H1 (cell line): ENCODE results near the gene IDE. TPM values are rescaled to one million over a fixed set of nuclear protein-coding genes. Genes with fewer than 3 reads are reported as not detected.

Experiments used
- CTCF ChIA-PET: fragments of 300-600 bp; sonication (Branson Sonifier 250); formaldehyde crosslinking; loops from one replicate; lab custom pipeline; 2021; ENCODE audit not compliant: partially characterized antibody; lab: Charles Lee
- POLR2A ChIA-PET: fragments of 300-600 bp; sonication (Branson Sonifier 250); formaldehyde crosslinking; loops from one replicate; lab custom pipeline; 2021; ENCODE audit warnings: inconsistent platforms; ENCODE audit not compliant: partially characterized antibody; lab: Charles Lee
- DNase-seq, 2 experiments: peaks; one replicate each; pipeline versions ENCODE4 v3.0.0 to v3.0.0-alpha.2; 2010 to 2022; ENCODE audit warnings: low spot score in 2 of 2, low read depth in 1 of 2, mixed read lengths in 1 of 2
- FAIRE-seq: peaks from 2 replicates; lab custom pipeline; 2011; peaks lifted over from hg19 to GRCh38; lab: Jason Lieb, UNC
- H2AFZ ChIP-seq: 2 replicates; pipeline ENCODE4 v1.8.1; 2012; ENCODE audit warnings: low read length, inconsistent platforms
- H2AK5ac ChIP-seq: 2 replicates; pipeline ENCODE4 v1.6.1; 2013; ENCODE audit warnings: low read depth, low read length
- H2BK120ac ChIP-seq: replicated peaks from 2 replicates; pipeline ENCODE3; 2013; ENCODE audit warnings: low read depth, low read length, inconsistent platforms
- H2BK12ac ChIP-seq: 2 replicates; pipeline ENCODE4 v1.6.1; 2013; ENCODE audit warnings: low read depth, low read length
- H2BK15ac ChIP-seq: 2 replicates; pipeline ENCODE4 v1.6.1; 2013; ENCODE audit warnings: low read length
- H2BK20ac ChIP-seq: 2 replicates; pipeline ENCODE4 v1.6.1; 2013; ENCODE audit warnings: low read length
- H2BK5ac ChIP-seq: 2 replicates; pipeline ENCODE4 v1.6.1; 2013; ENCODE audit warnings: low read depth, low read length
- H3K14ac ChIP-seq: 2 replicates; pipeline ENCODE4 v1.6.1; 2013; ENCODE audit warnings: inconsistent platforms; ENCODE audit not compliant: insufficient read length
- H3K18ac ChIP-seq: 2 replicates; pipeline ENCODE4 v1.6.1; 2013; ENCODE audit warnings: low read length; ENCODE audit errors: extremely low read depth
- H3K23ac ChIP-seq: 2 replicates; pipeline ENCODE4 v1.6.1; 2013; ENCODE audit warnings: inconsistent platforms; ENCODE audit not compliant: insufficient read length
- H3K23me2 ChIP-seq: 2 replicates; pipeline ENCODE4 v1.6.1; 2013; ENCODE audit warnings: low read depth, low read length
- H3K27ac ChIP-seq: 2 replicates; pipeline ENCODE4 v1.6.1; 2011; ENCODE audit warnings: low read depth, low read length, inconsistent platforms
- H3K27me3 ChIP-seq, 4 experiments: replicated peaks in 1 of 4; 1 replicate in 1 of 4; 2 replicates in 3 of 4; pipeline versions ENCODE4 v1.6.1 to v1.8.1; 2011 to 2013; ENCODE audit warnings: low read length in 3 of 4, mild to moderate bottlenecking in 3 of 4, inconsistent platforms in 2 of 4, mixed read lengths in 2 of 4, moderate library complexity in 1 of 4; ENCODE audit not compliant: control insufficient read depth in 3 of 4, insufficient read depth in 3 of 4; ENCODE audit errors: extremely low read depth in 1 of 4
- H3K36me3 ChIP-seq, 4 experiments: 2 replicates each; pipeline versions ENCODE4 v1.6.1 to v1.8.1; 2011 to 2013; ENCODE audit warnings: mild to moderate bottlenecking in 4 of 4, low read length in 3 of 4, moderate library complexity in 2 of 4, control low read depth in 1 of 4, inconsistent platforms in 1 of 4; ENCODE audit not compliant: insufficient read depth in 4 of 4, control insufficient read depth in 2 of 4
- H3K4ac ChIP-seq: replicated peaks from 2 replicates; pipeline ENCODE3; 2013; ENCODE audit warnings: low read length, low read depth, mixed read lengths, inconsistent platforms; ENCODE audit not compliant: insufficient read length
- H3K4me1 ChIP-seq, 4 experiments: replicated peaks in 1 of 4; 1 replicate in 1 of 4; 2 replicates in 3 of 4; pipeline versions ENCODE4 v1.6.1 to v1.8.1; 2011 to 2013; ENCODE audit warnings: low read length in 3 of 4, inconsistent platforms in 2 of 4, mixed read lengths in 1 of 4; ENCODE audit not compliant: insufficient read depth in 4 of 4, control insufficient read depth in 3 of 4
- H3K4me2 ChIP-seq, 2 experiments: 2 replicates each; pipeline versions ENCODE4 v1.6.1 to v1.8.1; 2011 to 2013; ENCODE audit warnings: low read depth in 2 of 2, low read length in 2 of 2, control low read depth in 1 of 2, inconsistent platforms in 1 of 2, mild to moderate bottlenecking in 1 of 2; ENCODE audit not compliant: insufficient read depth in 1 of 2
- H3K4me3 ChIP-seq, 4 experiments: fragments of 200-600, 300-600 bp in 1 of 4; sonication (generic), shearing (Covaris generic), sonication (Bioruptor Twin) in 1 of 4; 2 replicates each; pipeline versions ENCODE4 v1.5.1 to v1.8.1; 2011 to 2016; ENCODE audit warnings: low read length in 4 of 4, low read depth in 3 of 4, control low read depth in 2 of 4, inconsistent platforms in 2 of 4, mild to moderate bottlenecking in 2 of 4, mixed read lengths in 1 of 4, moderate library complexity in 1 of 4; ENCODE audit not compliant: insufficient read depth in 2 of 4; ENCODE audit errors: extremely low read depth in 1 of 4
- H3K56ac ChIP-seq: replicated peaks from 2 replicates; pipeline ENCODE3; 2013; ENCODE audit warnings: low read depth, mild to moderate bottlenecking, mixed read lengths, low read length, inconsistent platforms; ENCODE audit not compliant: insufficient read length
- H3K79me1 ChIP-seq: 2 replicates; pipeline ENCODE4 v1.6.1; 2013; ENCODE audit warnings: low read depth, low read length, control low read depth
- H3K79me2 ChIP-seq, 2 experiments: 2 replicates each; pipeline versions ENCODE4 v1.6.1 to v1.8.1; 2012 to 2013; ENCODE audit warnings: low read length in 2 of 2, mild to moderate bottlenecking in 2 of 2, inconsistent platforms in 1 of 2; ENCODE audit not compliant: insufficient read depth in 2 of 2, control insufficient read depth in 1 of 2
- H3K9ac ChIP-seq, 4 experiments: replicated peaks in 1 of 4; 1 replicate in 1 of 4; 2 replicates in 3 of 4; pipeline versions ENCODE4 v1.6.1 to v1.8.1; 2011 to 2013; ENCODE audit warnings: low read depth in 3 of 4, low read length in 3 of 4, control low read depth in 2 of 4, mild to moderate bottlenecking in 2 of 4, moderate library complexity in 2 of 4, inconsistent platforms in 1 of 4; ENCODE audit errors: extremely low read depth in 1 of 4
- H3K9me3 ChIP-seq, 2 experiments: 2 replicates each; pipeline versions ENCODE4 v1.6.1 to v1.8.1; 2012 to 2013; ENCODE audit warnings: mild to moderate bottlenecking in 2 of 2, moderate library complexity in 2 of 2, control low read depth in 1 of 2, inconsistent platforms in 1 of 2, low read depth in 1 of 2, low read length in 1 of 2, mixed read lengths in 1 of 2; ENCODE audit not compliant: insufficient read depth in 2 of 2
- H4K20me1 ChIP-seq, 2 experiments: replicated peaks in 1 of 2; 2 replicates each; pipeline versions ENCODE3 to v1.8.1; 2011 to 2013; ENCODE audit warnings: inconsistent platforms in 2 of 2, low read length in 2 of 2, mild to moderate bottlenecking in 1 of 2; ENCODE audit not compliant: insufficient read depth in 2 of 2, control insufficient read depth in 1 of 2
- H4K5ac ChIP-seq: 2 replicates; pipeline ENCODE4 v1.6.1; 2013; ENCODE audit warnings: low read length, low read depth, mixed read lengths, inconsistent platforms; ENCODE audit not compliant: insufficient read length
- H4K8ac ChIP-seq: 2 replicates; pipeline ENCODE4 v1.8.0; 2013; ENCODE audit warnings: mild to moderate bottlenecking, moderate library complexity, low read length, inconsistent platforms; ENCODE audit not compliant: insufficient read depth; ENCODE audit errors: extremely low read depth
- H4K91ac ChIP-seq: replicated peaks from 2 replicates; pipeline ENCODE3; 2013; ENCODE audit warnings: low read length, mixed read lengths, inconsistent platforms; ENCODE audit not compliant: insufficient read length
- JUND ChIP-seq: IDR thresholded peaks from 2 replicates; pipeline ENCODE4 v1.6.1; 2011; ENCODE audit warnings: mild to moderate bottlenecking, improper control_type of control experiment, low read length
- POU5F1 ChIP-seq: IDR thresholded peaks from 2 replicates; pipeline ENCODE4 v1.6.1; 2011; ENCODE audit warnings: low read depth, mild to moderate bottlenecking, low read length, moderate library complexity
- WGBS, 2 experiments: shearing (Covaris generic) in 1 of 2; methylation state at CpG; one replicate each; pipeline versions ENCODE4 v1.1.6 to v1.1.7; 2013 to 2015; ENCODE audit warnings: low lambda C conversion rate in 2 of 2, mixed read lengths in 2 of 2, inconsistent platforms in 1 of 2, low coverage in 1 of 2, missing lambda C conversion rate in 1 of 2; ENCODE audit not compliant: insufficient replicate concordance in 2 of 2, insufficient coverage in 1 of 2, insufficient read length in 1 of 2; ENCODE audit errors: extremely low coverage in 1 of 2, missing lambda C conversion rate in 1 of 2; 5-methylcytosine and 5-hydroxymethylcytosine counted together
- polyA plus RNA-seq, 7 experiments: library from polyadenylated mRNA; depleted of rRNA in 3 of 7; stranded (reverse) in 5 of 7; unstranded in 2 of 7; fragments of >200 nt in 5 of 7; fragments of 200-250 nt in 2 of 7; gene quantifications; 1 replicate in 5 of 7; 2 replicates in 1 of 7; 4 replicates in 1 of 7; pipeline versions ENCODE4 v1.2.1 to v1.2.3, GENCODE V29; 2011 to 2013; ENCODE audit warnings: missing spikeins in 2 of 7, mixed read lengths in 2 of 7
- total RNA-seq: library from RNA; stranded (reverse); fragmentation: NEBNext Ultra II Directional; extraction: Animal tissue kit (Norgen Biotek cat#: 25700); gene quantifications from 2 replicates; pipeline ENCODE4 v1.2.1, GENCODE V29; 2021

The IDE gene
- total and polyA plus RNA-seq, 2 of the 8 experiments (the other 6 are each of a cell fraction or from before 2014, with no cell fraction given), result 12.7 to 52.7 TPM

DNA sequence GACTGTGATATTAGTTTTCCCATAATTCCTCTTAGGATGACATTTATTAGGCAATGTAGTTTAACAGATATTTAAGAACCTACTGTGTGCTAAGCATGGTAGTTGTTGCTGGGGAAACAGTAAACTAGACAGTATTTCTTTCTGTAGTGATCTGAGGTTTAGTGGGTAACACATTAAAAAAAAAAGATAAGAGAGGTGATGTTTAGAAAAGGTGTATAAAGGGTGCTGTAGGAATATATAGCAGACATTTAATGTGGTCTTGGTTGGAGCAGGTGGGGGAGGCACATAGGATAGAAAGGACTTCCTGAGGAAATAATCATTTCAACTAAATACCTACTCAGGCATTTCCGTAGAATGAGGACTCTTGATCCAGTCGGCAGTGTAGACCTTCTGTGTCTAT, 30.9 kb upstream of the IDE start:
- H4K8ac ChIP-seq, result no peak overlapping the region
- no peak overlapping the region for H4K91ac ChIP-seq
- no peaks in the 10 kb centered on the region for H3K27me3 ChIP-seq
- H4K5ac ChIP-seq, result no peak overlapping the region
- H3K23me2 ChIP-seq, result no peaks in the 10 kb centered on the region; the same call in 1 of the 2 replicates
- H2BK5ac ChIP-seq, result no peak overlapping the region
- no peaks in the 10 kb centered on the region for H3K9me3 ChIP-seq
- peaks cover 10 to 67% of the 10 kb centered on the region in 2 experiments for H3K79me2 ChIP-seq
- H3K4ac ChIP-seq, result no peak overlapping the region
- no peak overlapping the region for H3K4me2 ChIP-seq
- H2BK15ac ChIP-seq, result no peak overlapping the region
- ChIA-PET CTCF (no interaction called here), POLR2A (no interaction called here)
- TF ChIP-seq JUND (no peak), POU5F1 (no peak)
- no peak overlapping the region for H2AK5ac ChIP-seq
- H3K27ac ChIP-seq, result no peak overlapping the region
- peaks cover 0 to 5% of the 10 kb centered on the region in 2 experiments for H4K20me1 ChIP-seq
- FAIRE-seq, result no peak
- H3K56ac ChIP-seq, result no peak overlapping the region
- no peaks in the 10 kb centered on the region; the same call in 1 of the 2 replicates for H3K79me1 ChIP-seq
- no peak overlapping the region for H3K18ac ChIP-seq
- H2BK20ac ChIP-seq, result no peak overlapping the region
- no peak for DNase-seq
- 92% methylated on average over 2 of the region's 2 CpGs; no CpG with 5 or more reads in 1 of the 2 experiments for WGBS, 2 experiments
- no peak overlapping the region for H3K9ac ChIP-seq
- H2BK12ac ChIP-seq, result no peak overlapping the region
- peaks cover 2 to 30% (median 16%) of the 10 kb centered on the region in 4 experiments; a peak in 6 of 8 replicates for H3K36me3 ChIP-seq
- no peak overlapping the region for H3K14ac ChIP-seq
- no peak overlapping the region for H3K4me3 ChIP-seq
- no peak overlapping the region for H2AFZ ChIP-seq
- no peak overlapping the region for H3K23ac ChIP-seq
- no peaks in the 10 kb centered on the region for H3K4me1 ChIP-seq
- no peak overlapping the region for H2BK120ac ChIP-seq
